Rectal smooth muscle tissue (tissue), 1 donor: ENCODE results near the gene CAMSAP1.
"Not testable (repeated sequence)": the region's sequence is repeated elsewhere in the genome, so short reads cannot be mapped to it uniquely, and the experiment has no call there.

Experiments used
- H3K27ac ChIP-seq: one replicate; pipeline ENCODE4 v1.7.0; 2013; ENCODE audit warnings: low read depth, low read length, inconsistent platforms
- H3K27me3 ChIP-seq: one replicate; pipeline ENCODE4 v1.7.0; 2013; ENCODE audit warnings: low read length; ENCODE audit not compliant: control insufficient read depth, insufficient read depth
- H3K36me3 ChIP-seq: one replicate; pipeline ENCODE4 v1.7.0; 2013; ENCODE audit warnings: low read length; ENCODE audit not compliant: control insufficient read depth, insufficient read depth
- H3K4me1 ChIP-seq: one replicate; pipeline ENCODE4 v1.7.0; 2013; ENCODE audit warnings: low read length; ENCODE audit not compliant: control insufficient read depth, insufficient read depth
- H3K4me3 ChIP-seq: one replicate; pipeline ENCODE4 v1.7.0; 2013; ENCODE audit warnings: low read length
- H3K9ac ChIP-seq: one replicate; pipeline ENCODE4 v1.7.0; 2013; ENCODE audit warnings: low read length

The CAMSAP1 gene

DNA sequence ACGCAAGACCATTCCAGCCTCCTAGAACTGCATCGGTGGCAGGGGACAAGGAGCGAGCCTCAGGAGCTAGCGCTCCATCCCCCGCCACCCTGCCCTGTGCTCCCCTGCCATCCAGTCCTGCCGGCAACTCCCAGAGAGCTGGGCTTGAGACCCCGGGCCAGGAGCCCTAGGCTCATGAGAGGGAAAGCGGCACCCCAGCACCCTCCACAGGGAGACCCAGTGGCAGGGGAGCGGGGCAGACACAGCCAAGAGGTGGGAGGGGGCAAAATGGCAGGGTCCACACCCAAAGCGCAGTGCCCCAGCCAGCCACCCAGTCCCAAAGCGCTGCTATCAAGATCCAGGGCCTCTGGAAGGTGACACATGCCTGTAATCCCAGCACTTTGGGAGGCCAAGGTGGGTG lies 41.1 kb upstream of the CAMSAP1 start:
- no peak overlapping the region for H3K9ac ChIP-seq
- no peaks in the 10 kb centered on the region for H3K4me1 ChIP-seq
- no peak overlapping the region for H3K4me3 ChIP-seq
- peaks cover 35% of the 10 kb centered on the region for H3K36me3 ChIP-seq
- no peaks in the 10 kb centered on the region for H3K27me3 ChIP-seq
- no peak overlapping the region for H3K27ac ChIP-seq

GRCh38 chr9:135947582-135947981 lies 40.2 kb upstream of the CAMSAP1 start:
- Histone ChIP-seq H3K27me3 (no peaks in the 10 kb centered on the region), H3K4me3 (no peak overlapping the region), H3K36me3 (peaks cover 29% of the 10 kb centered on the region), H3K4me1 (no peaks in the 10 kb centered on the region), H3K27ac (no peak overlapping the region), H3K9ac (no peak overlapping the region)

GRCh38 chr9:135947105-135947504 lies 39.8 kb upstream of the CAMSAP1 start:
- H3K27me3 ChIP-seq, H3K9ac ChIP-seq: not testable (repeated sequence)
- peaks cover 25% of the 10 kb centered on the region for H3K36me3 ChIP-seq

GRCh38 chr9:135946392-135946994 lies 39.1 kb upstream of the CAMSAP1 start:
- peaks cover 25% of the 10 kb centered on the region for H3K36me3 ChIP-seq
- no peaks in the 10 kb centered on the region for H3K27me3 ChIP-seq
- no peak overlapping the region for H3K9ac ChIP-seq
- H3K27ac ChIP-seq = no peak overlapping the region
- no peak overlapping the region for H3K4me3 ChIP-seq
- H3K4me1 ChIP-seq = no peaks in the 10 kb centered on the region

More at GRCh38 chr9:135947105-135947504, 39.8 kb upstream of the CAMSAP1 start:
- H3K4me1 ChIP-seq, H3K27ac ChIP-seq, H3K4me3 ChIP-seq: not testable (repeated sequence)

GRCh38 chr9:135945969-135946368 lies 38.6 kb upstream of the CAMSAP1 start:
- Histone ChIP-seq H3K4me3 (no peak overlapping the region), H3K27me3 (no peaks in the 10 kb centered on the region), H3K36me3 (peaks cover 25% of the 10 kb centered on the region), H3K9ac (no peak overlapping the region), H3K27ac (no peak overlapping the region), H3K4me1 (no peaks in the 10 kb centered on the region)

- peaks cover 30% of the 10 kb centered on the region for H3K36me3 ChIP-seq
- no peak overlapping the region for H3K4me3 ChIP-seq
- H3K27ac ChIP-seq = no peak overlapping the region
- H3K27me3 ChIP-seq = no peaks in the 10 kb centered on the region
- H3K9ac ChIP-seq = no peak overlapping the region
- H3K4me1 ChIP-seq = no peaks in the 10 kb centered on the region
Measured at GRCh38 chr9:135944444-135945252, 37.3 kb upstream of the CAMSAP1 start.

DNA sequence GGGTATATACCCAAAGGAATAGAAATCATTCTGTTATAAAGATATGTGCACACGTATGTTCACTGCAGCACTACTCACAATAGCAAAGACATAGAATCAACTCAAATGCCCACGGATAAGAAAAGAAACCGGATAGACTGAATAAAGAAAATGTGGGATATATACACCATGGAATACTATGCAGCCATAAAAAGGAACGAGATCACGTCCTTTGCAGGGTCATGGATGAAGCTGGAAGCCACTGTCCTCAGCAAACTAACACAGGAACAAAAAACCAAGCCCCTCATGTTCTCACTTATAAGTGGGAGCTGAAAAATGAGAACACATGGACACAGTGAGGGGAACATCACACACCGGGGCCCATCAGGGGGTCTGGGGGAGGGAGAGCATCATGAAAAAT lies 36.3 kb upstream of the CAMSAP1 start:
- H3K4me3 ChIP-seq, H3K27ac ChIP-seq, H3K9ac ChIP-seq, H3K27me3 ChIP-seq, H3K4me1 ChIP-seq: not testable (repeated sequence)
- H3K36me3 ChIP-seq = peaks cover 35% of the 10 kb centered on the region

GRCh38 chr9:135941288-135941995 lies 34.1 kb upstream of the CAMSAP1 start:
- Histone ChIP-seq H3K36me3 (peaks cover 48% of the 10 kb centered on the region), H3K27me3 (no peaks in the 10 kb centered on the region), H3K27ac (no peak overlapping the region), H3K4me3 (no peak overlapping the region), H3K4me1 (no peaks in the 10 kb centered on the region), H3K9ac (no peak overlapping the region)

GRCh38 chr9:135939351-135940265 lies 32.3 kb upstream of the CAMSAP1 start:
- H3K27ac ChIP-seq = no peak overlapping the region
- H3K4me1 ChIP-seq = no peaks in the 10 kb centered on the region
- H3K27me3 ChIP-seq = no peaks in the 10 kb centered on the region
- H3K9ac ChIP-seq = no peak overlapping the region
- peaks cover 32% of the 10 kb centered on the region for H3K36me3 ChIP-seq
- H3K4me3 ChIP-seq = no peak overlapping the region

- Histone ChIP-seq H3K4me1 (no peaks in the 10 kb centered on the region), H3K27ac (no peak overlapping the region), H3K27me3 (no peaks in the 10 kb centered on the region), H3K4me3 (no peak overlapping the region), H3K36me3 (peaks cover 31% of the 10 kb centered on the region), H3K9ac (no peak overlapping the region)
Measured at GRCh38 chr9:135937521-135938489, 30.5 kb upstream of the CAMSAP1 start.

DNA sequence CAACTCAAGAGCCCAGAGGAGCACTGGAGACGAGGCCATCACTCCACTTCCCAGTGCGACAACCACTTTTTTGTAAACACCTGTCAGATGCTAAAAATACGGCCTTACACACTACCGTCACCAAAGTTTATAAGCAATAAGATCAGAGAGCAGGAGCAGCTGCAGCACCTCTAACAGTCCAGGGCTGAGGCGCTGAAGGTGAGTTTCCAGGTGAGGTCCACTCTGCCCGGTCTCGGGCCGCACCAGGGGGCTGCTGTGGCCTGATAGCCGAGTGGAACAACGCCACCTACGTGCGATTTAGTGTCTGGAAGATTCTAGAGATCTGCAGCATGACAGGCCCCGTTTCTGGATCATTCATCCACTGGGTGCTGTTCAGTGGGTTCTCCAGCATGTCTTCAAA lies 25.8 kb upstream of the CAMSAP1 start:
- Histone ChIP-seq H3K4me3 (no peak overlapping the region), H3K4me1 (no peaks in the 10 kb centered on the region), H3K27ac (no peak overlapping the region), H3K27me3 (no peaks in the 10 kb centered on the region), H3K9ac (no peak overlapping the region), H3K36me3 (peaks cover 25% of the 10 kb centered on the region)
